HG02678 (cell line): ENCODE results near the gene GNG14.
"Not testable (repeated sequence)": the region's sequence is repeated elsewhere in the genome, so short reads cannot be mapped to it uniquely, and the experiment has no call there.

Source experiments
- ATAC-seq: cut with Tn5 transposase; IDR thresholded peaks from one replicate; pipeline ENCODE4 v1.9.1; 2021; ENCODE audit warnings: mild to moderate bottlenecking, moderate library complexity; ENCODE audit not compliant: unreplicated experiment

Gene GNG14

DNA sequence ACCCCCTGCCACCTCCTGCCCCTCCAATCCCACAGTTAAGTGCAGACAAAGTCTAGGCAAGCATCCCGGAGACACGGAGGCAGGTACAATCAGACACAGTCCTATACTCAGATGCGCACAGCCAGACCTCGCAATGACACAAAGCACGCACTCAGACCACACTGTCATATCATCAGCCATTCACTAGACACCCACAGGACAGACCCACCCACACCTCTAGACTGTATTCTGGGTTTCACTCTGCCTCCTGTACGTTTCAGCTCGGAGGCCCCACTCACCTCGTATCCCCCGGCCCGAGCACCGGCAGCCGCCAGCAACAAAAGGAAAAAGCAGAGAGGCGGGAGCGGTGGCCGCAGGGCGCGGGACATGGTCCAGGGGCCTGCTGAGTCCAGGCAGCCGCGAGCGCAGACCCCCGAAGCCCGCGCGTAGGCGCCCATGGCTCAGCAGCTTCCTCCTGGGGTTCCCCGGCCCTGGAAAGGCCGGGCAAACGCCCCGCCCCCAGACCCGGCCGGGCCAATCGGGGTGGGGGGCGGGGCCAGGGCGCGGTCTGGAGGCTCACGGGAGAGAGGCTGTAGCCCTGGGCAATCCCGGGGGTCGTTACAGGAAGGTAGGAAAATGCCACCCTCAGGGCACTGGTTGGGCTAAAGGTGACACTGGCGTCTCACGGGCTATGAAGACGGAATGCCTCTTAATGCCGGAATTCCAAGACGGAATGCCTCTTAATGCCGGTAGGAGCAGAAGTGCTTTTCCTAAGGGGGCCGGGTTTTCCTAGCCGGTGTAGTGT, 21.3 kb upstream of the GNG14 start, which contains the start of the genes MAN2B1 and WDR83:
Gene MAN2B1, minus strand, starts transcription at position 478 of the 784 bp plus-strand sequence. Its CDS starts 41 bp downstream, at position 437.
Gene WDR83, plus strand, starts transcription at position 543 of the 784 bp plus-strand sequence. CDS start 2,984 bp downstream, outside the sequence.
- peak; percentile 60 for ATAC-seq

DNA sequence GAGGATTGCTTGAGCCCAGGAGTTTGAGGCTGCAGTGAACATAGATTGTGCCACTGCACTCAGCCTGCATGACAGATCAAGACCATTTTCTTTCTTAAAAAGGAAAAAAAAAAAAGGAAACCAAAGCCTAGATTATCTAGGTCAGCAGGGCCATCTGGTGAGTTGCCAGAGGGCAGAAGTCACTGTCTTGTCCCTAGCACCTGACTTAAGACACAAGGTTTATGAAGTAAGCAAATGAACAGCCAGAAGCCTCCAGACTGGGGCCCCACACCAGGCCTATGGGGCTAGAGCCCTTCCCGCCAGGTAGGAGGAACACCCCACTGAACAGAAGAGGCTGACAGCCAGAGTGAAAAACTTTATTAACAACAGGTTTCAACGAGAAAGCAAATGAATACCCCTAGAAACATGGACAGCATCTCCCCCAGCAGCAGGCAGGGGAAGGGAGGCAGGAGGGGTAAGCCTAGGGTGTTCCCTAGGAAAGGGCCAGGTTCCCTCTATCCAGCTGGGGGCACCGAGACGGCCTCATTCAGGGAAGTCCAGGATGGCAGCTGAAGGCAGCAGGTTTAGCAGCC, 20.0 kb upstream of the GNG14 start:
- no peak for ATAC-seq

DNA sequence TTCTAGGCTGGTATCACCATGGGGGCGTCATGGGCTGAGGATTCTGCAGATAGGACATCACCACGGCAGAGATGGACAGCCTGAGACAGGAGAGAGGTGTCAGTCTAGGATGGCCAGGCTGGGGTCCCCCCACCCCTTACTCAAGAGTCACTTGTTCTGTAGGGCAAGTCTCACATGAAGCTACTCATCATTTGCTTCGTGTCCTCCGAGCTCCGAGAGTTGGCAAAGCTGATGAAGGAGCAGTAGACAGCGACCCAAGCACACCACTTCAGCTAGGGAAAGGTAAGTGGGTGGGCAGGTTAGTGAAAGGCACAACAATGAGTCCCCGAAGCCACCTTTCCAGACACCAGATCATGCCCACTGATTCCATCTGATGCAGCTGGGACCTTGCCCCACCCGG, 19.5 kb upstream of the GNG14 start:
- no peak for ATAC-seq

DNA sequence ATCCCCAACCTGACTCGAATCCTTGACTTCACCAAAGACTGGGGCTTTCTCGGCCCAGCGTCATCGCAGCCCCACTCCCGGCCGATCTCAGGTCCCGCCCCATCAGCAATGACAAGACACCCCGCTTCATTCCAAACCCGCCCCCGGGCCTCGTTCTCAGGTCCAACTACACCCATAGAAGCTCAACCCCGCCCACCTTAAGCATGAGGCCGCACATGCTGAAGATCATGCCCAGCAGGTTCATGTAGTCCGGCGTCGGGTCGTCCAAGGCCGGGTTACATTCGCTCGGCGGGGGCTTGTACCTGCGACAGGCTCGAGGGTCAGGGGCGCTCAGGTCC, 18.9 kb upstream of the GNG14 start:
- ATAC-seq = no peak

DNA sequence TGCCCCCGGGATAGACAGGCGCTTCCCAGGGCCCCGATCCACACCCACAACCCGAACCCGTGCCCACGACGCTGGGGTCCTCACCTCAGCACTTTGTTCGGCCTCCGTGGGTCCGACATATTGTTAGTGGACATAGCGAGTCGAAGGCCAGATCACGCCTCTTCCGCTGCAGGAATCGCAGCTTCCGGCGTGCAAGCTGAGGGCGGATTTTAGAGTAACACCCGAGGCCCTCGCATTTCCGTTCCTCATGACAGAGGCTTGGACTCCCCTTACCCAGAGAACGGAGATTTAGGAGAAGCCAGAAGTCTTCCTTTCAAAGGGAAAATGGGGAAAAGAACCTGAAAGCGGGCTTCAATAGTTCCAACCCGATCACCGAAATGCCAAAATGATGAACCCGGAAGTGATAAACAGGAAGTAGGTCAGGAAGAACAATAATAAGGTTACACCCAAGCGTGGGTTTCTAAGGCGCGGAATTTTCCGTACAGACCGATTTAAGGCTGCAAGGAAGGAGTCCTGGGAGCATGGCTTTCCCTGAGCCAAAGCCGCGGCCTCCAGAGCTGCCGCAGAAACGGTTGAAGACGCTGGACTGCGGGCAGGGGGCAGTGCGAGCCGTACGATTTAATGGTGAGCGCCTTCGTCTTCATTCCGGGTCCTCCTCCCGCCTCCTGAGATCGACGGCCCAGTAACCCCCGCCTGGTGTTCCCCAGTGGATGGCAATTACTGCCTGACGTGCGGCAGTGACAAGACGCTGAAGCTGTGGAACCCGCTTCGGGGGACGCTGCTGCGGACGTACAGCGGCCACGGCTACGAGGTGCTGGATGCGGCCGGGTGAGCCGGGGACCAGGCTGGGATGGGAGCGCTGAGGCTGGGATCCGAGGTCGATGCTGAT, 18.3 kb upstream of the GNG14 start:
- ATAC-seq = no peak

DNA sequence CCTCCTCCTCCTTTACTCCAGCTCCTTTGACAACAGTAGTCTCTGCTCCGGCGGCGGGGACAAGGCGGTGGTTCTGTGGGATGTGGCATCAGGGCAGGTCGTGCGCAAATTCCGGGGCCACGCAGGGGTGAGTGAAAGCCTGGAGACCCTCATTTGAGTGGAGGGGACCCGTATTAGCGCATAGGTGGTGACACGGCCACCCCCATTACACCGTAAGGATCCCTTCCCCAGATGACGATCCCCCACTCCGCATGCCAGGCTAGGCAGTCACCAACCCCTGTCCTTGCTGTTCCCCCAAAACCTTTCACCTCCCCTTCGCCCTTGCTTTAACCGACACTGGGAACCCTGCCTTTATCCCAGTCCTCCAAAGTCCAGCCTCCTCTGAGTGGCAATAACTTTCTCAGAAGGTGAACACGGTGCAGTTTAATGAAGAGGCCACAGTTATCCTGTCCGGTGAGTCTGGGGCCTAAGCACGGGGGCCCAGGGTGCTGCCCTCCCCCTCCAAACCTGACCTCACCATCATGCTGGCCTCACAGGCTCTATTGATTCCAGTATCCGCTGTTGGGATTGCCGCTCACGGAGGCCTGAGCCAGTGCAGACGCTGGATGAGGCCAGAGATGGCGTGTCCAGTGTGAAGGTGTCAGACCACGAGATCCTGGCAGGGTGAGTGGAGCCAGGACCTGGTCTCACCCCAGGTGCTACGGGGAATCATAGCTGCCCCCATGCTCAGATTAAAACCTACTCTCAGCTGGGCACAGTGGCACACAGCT, 17.5 kb upstream of the GNG14 start:
- ATAC-seq = no peak

DNA sequence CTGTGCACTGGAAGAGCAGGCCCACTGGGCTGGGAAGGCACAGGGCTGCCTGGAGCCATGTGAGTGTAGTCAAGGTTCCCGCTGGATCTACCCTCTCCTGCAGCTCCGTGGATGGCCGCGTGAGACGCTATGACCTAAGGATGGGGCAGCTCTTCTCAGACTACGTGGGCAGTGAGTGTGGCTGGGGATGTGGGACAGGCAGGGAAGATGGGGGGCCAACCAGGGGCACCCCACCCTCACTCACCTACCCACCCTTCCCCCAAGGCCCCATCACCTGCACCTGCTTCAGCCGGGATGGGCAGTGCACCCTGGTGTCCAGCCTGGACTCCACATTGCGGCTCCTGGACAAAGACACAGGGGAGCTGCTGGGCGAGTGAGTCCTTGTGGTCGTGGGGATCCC, 15.1 kb upstream of the GNG14 start:
- ATAC-seq = no peak

DNA sequence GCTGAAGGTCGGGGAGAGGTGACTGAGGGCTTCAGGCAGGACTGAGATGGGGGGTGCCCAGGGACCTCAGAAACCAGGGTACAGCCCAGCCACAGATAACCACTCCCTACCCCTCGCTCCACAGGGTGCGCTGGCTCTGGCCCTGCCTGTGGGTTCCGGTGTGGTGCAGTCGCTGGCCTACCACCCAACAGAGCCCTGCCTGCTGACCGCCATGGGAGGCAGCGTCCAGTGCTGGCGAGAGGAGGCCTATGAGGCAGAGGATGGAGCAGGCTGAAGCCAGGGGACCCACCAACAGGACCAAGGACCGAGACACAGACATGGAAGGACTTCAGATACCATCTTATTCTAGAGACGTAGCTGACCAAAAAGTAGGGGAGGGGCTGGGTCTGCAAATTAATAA, 12.4 kb upstream of the GNG14 start:
- ATAC-seq = no peak

DNA sequence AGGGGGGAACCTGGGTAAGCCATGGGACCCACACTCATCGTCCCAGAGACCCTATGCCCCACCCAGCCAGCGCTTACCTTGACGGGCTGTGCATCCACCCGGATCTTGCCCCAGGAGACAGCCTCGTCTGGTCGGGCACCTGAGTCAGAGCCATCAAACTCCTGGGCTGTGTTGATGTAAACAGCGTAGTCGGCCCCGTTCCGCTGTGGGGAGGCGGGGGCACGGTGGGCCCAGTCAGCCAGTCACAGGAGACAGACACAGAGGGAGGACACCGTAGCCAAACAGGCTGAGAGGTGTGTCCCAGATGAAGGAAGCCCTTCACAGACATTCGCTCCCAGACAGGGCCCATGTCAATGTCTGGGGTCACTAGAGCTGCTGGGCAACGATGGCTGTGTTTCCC, 11.9 kb upstream of the GNG14 start:
- ATAC-seq = no peak

DNA sequence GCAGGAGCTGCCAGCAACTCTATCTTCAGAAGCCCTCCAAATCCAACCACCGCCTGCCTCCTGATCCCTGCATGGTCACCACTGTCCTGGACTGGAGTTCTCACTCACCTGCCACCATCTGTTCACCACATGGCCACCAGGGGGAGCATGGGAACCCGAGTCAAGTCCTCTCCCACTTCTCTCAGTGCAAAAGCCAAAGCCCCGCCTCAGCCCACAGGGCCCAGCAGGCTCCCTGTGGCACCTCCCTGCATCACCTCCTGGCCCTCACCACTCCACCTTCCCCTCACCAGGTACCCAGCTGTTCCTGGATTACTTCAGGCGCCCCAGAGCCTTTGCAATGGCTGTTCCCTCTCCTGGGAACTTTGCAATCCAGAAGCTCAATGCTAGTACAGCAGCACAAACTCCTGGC, 11.4 kb upstream of the GNG14 start:
- ATAC-seq = no peak

DNA sequence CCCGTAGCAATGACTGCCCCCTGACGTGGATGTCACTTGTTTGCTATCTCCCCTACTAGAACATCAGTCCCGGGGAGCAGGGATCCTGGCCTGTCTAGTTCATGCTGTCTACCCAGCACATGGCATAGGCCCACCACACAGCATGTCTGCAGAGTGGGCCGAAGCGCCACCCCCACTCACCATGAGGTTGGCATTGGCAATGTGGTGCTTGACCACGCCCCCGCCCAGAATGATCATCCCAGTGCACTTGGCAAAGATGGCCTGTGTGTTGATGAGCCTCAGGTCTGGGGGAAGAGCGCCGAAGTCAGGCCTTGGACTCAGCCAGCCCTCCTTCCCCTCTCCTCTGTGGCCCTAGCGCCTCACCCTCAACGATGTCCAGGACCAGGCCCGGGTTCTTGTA, 10.9 kb upstream of the GNG14 start:
- no peak for ATAC-seq

DNA sequence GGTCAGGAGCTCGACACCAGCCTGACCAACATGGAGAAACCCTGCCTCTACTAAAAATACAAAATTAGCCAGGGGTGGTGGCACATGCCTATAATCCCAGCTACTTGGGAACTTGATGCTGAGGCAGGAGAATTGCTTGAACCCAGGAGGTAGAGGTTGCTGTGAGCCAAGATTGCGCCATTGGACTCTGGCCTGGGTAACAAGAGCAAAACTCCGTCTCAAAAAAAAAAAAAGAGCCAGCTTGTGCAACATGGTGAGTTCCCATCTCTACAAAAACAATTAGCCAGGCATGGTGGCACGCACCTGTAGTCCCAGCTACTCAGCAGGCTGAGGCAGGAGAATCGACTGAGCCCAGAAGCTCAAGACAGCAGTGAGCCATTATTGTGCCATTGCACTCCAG, 9.8 kb upstream of the GNG14 start:
- ATAC-seq = not testable (repeated sequence)

DNA sequence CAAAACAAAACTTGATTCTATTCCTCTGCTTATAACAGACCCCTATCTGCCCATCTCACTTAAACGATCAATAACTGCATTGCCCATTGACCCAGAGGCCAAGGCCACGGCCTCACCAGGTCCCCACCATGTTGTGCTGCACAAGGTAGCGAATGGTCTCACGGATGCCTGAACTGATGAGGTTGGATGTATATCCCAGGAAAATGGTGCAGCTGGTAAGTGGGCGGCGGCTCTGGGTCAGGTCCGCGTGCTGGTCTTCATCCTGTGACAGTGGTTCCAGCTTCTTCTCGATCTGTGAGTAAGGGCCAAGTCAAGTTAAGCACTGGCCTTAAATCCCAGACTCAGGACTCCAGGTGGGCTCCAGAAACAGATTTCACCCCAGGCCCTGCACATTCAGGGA, 7.8 kb upstream of the GNG14 start:
- ATAC-seq = no peak

DNA sequence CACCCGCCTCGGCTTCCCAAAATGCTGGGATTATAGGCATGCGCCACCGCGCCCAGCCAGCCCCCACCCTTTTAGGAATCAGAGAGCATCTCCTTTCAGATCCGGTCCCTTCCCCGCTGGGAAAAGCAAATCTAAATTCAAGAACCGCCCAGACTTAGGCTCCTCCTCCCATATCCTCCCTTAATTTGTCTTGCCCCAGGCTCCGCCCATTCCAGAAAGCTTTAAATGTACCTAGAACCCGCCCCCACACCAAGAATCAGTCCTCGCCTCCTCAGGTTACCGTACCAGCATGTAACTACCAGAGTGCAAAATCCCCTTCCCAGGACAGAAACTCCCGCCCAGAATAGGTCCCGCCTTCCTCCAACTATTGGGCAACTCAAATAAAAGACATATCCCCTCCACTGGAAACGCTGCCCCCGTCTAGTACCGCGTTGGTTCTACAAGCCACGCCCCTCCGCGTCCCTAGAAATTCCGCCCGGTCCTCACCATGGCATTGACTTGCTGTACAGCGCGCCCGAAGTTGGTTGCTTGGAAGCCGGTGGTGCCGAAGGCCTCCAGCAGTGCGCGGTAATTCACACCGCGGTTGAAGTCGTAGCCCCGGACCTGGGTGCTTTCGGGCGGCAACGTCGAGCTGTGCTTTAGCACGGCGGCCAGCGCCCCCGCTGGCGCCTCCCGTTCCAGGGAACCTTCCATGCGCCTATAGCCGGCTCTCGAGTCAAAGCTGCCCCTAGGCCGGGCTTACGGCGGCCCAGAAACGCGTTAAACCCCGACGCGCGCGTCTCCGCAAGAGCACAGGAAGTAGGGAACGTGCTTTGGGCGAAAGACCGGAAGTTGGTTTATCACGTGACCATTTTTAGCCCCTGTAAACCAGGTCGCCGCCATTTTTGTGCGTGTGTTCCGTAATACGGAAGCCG, 6.5 kb upstream of the GNG14 start, which contains the start of gene DHPS:
Gene DHPS, minus strand, starts transcription at position 807 of the 914 bp plus-strand sequence. Its CDS starts 114 bp downstream, at position 693.
- peak; percentile 73 for ATAC-seq

DNA sequence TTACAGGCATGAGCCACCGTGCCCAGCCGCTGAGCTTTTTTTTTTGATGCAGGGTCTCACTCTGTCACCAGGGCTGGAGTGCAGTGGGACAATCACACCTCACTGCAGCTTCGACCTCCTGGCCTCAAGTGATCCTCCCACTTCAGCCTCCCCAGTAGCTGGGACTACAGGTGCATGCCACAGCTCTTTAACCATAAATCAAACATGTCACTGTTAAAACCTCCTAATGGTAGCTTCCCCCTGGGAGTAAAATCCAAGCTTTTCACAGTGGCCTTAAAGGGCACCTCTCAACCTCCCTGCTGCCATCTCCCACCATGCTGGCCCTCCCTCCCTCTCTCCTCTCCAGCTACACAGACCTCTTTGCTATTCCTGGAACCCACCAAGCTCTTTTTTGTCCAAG, 2.0 kb upstream of the GNG14 start:
- no peak for ATAC-seq

DNA sequence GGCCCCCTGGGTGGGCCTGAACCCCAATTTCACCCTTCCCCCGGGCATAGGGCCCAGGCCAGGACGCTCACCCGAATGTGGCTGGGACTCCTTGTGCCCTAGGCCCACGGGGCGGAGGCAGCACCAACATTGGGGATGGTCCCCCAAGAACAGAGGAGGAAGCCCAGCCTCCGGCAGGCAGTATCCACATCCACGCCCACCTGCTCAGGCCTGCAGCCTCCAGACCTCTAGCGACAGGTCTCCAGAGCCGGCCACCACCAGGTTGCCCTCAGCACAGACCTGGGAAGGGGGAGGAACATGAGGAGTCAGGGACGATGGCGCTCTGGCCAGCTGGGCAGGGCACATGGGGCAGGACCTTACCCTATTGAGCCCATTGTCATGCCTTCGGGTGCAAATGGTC, 1.2 kb downstream of the GNG14 start:
- no peak for ATAC-seq

DNA sequence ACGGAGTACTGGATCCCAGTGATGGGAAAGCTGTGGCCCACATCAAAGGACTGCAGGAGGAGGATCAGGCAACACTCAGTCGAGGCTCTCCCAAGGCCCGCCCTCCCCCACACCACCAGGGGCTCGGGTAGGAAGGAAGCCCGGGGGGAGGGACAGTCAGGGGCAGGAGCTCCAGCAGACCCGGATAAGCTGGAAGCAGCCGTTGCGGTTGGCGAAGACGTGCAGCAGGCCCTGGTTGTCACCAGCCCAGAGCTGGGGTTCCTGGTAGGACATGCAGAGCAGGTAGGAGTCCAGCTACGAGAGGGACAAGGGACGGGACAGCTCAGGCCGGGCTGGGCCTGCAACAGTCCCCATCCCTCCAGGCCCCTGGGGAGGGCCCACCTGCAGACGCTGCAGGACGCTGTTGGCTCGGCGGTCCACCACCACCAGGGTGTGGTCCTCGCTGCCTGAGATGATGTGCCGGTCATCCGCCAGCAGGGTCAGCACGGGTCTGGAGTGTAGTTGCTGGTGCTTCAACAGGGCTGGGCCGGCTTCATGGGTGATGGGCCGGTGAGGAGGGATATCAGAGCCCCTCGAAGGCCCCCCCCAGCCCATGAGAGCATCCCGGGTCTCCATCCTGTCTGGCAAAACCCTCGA, 1.9 kb downstream of the GNG14 start:
- ATAC-seq = no peak

DNA sequence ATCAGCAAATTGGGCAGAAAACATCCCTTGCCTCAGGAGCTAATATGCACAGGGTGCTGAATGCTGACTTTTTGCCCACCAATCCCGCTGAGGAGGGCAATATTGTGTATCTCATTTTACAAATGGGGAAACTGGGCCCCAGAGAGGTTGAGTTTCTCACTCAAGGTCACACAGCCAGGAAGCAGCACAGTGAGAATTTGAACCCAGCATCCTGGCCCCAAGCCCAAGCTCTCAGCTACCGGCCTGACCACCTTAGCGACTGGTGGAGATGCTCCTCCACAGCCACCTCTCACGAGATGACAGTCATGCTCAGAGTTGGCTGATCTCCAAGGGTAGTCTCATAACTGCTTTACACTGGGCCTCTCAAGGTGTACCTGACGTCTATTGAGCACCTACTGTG, 5.2 kb downstream of the GNG14 start:
- ATAC-seq = no peak

DNA sequence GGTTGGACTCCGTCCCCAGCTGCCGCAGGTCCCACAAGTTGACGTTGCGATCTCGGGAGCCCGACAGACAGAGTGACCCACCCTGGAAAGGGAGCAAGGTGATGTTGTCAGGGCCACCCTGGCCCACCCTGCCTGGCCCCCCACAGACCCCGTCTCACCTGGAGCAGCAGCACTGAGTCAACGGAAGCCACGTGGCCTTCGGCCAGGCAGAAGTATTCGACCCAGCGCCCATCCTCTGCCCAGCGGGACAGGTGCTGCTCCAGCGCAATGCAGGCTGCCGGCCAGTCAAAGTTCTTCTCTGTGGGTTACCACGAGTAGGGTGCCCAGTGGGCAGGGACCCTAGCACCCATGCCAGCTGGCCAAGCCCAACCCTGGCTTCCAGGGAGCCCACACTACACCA, 6.8 kb downstream of the GNG14 start:
- no peak for ATAC-seq
